Panc1 (cell line): ENCODE results near the gene TBCD. TPM values are rescaled to one million over a fixed set of nuclear protein-coding genes. Genes with fewer than 3 reads are reported as not detected.

ENCODE experiments used
- ATAC-seq: fragments of 200-7000 bp; cut with Tn5 transposase; 2 replicates; pipeline ENCODE4 v1.9.1; 2020; ENCODE audit warnings: mild to moderate bottlenecking, moderate library complexity
- BruUV-seq: library from RNA; stranded (reverse); fragments of 400-500 nt; replicated peaks from 2 replicates; lab custom pipeline; 2021; lab: Mats Ljungman, UMichigan
- CTCF ChIA-PET: fragments of 300-600 bp; sonication (Branson Sonifier 250); formaldehyde crosslinking; loops from one replicate; lab custom pipeline; 2022; ENCODE audit warnings: antibody characterized with exemption; lab: Charles Lee
- POLR2A ChIA-PET: fragments of 300-600 bp; sonication (Branson Sonifier 250); formaldehyde crosslinking; loops from one replicate; lab custom pipeline; 2022; ENCODE audit warnings: antibody characterized with exemption; lab: Charles Lee
- DNase-seq: peaks from one replicate; pipeline ENCODE4 v3.0.0-alpha.2; 2010; ENCODE audit warnings: low read depth, low spot score
- H3K27ac ChIP-seq: 2 replicates; pipeline ENCODE4 v1.5.1; 2011; ENCODE audit warnings: mild to moderate bottlenecking, low read length, inconsistent platforms
- H3K27me3 ChIP-seq: fragments of 200-500 bp; sonication (Bioruptor generic); 2 replicates; pipeline ENCODE4 v1.6.0; 2014; ENCODE audit warnings: low read length, inconsistent platforms; ENCODE audit not compliant: control insufficient read depth, insufficient read depth
- H3K36me3 ChIP-seq: fragments of 200-500 bp; sonication (Bioruptor generic); 2 replicates; pipeline ENCODE4 v1.5.1; 2014; ENCODE audit warnings: inconsistent platforms, mild to moderate bottlenecking, low read length, moderate library complexity; ENCODE audit not compliant: control insufficient read depth, insufficient read depth
- H3K4me1 ChIP-seq: 2 replicates; pipeline ENCODE4 v1.5.1; 2011; ENCODE audit warnings: inconsistent platforms, mild to moderate bottlenecking, low read length, moderate library complexity; ENCODE audit not compliant: control insufficient read depth, insufficient read depth
- H3K4me3 ChIP-seq, 2 experiments: 2 replicates each; pipeline ENCODE4 v1.5.1; 2011 to 2012; ENCODE audit warnings: low read depth in 2 of 2, low read length in 2 of 2, mild to moderate bottlenecking in 2 of 2, inconsistent platforms in 1 of 2, moderate library complexity in 1 of 2
- H3K9me3 ChIP-seq: fragments of 200-500 bp; sonication (Bioruptor generic); 2 replicates; pipeline ENCODE4 v1.5.1; 2014; ENCODE audit warnings: low read depth, mild to moderate bottlenecking, inconsistent platforms, low read length, moderate library complexity; ENCODE audit not compliant: control insufficient read depth, insufficient read depth
- CTCF ChIP-seq: fragments of 450-650 bp; IDR thresholded peaks from 2 replicates; pipeline ENCODE4 v1.5.1; 2017; ENCODE audit warnings: mild to moderate bottlenecking
- POLR2AphosphoS5 ChIP-seq: IDR thresholded peaks from 2 replicates; pipeline ENCODE4 v1.6.1; 2012; ENCODE audit warnings: mild to moderate bottlenecking, low read depth, low read length, moderate library complexity
- REST ChIP-seq, 2 experiments: IDR thresholded peaks; 2 replicates each; pipeline ENCODE4 v1.6.1; 2011 to 2012; ENCODE audit warnings: low read depth in 2 of 2, control low read depth in 1 of 2, low read length in 1 of 2, mild to moderate bottlenecking in 1 of 2, moderate library complexity in 1 of 2; ENCODE audit not compliant: insufficient read depth in 1 of 2
- SIN3A ChIP-seq: IDR thresholded peaks from 2 replicates; pipeline ENCODE4 v1.6.1; 2012; ENCODE audit warnings: low read depth, mild to moderate bottlenecking, low read length, moderate library complexity, borderline replicate concordance; ENCODE audit not compliant: insufficient read depth
- TCF7L2 ChIP-seq: IDR thresholded peaks from 2 replicates; pipeline ENCODE4 v1.6.1; 2011; ENCODE audit warnings: mild to moderate bottlenecking, low read depth, low read length, inconsistent platforms
- in situ Hi-C: cut with HindIII; loops from 2 replicates; pipeline ENCODE4 v1.10.0; 2016; ENCODE audit warnings: low sequenced_read_pairs, low pct_unique_long_range_greater_than_20kb
- intact Hi-C: fragments of 100-400 bp; cut with micrococcal nuclease; formaldehyde crosslinking; loops from one replicate; pipeline ENCODE4 v1.10.0; 2022; ENCODE audit not compliant: unreplicated experiment
- total RNA-seq: library from RNA; stranded (reverse); gene quantifications from one replicate; pipeline ENCODE4 v1.2.1, GENCODE V29; 2021; ENCODE audit not compliant: unreplicated experiment

TBCD gene
- total RNA-seq, 1 experiment from 2014 or later: 186 TPM

- H3K4me1 ChIP-seq: no peaks in the 10 kb centered on the region
- DNase-seq (no peak), ATAC-seq (no peak)
- ChIA-PET POLR2A (interaction anchor here (0.6 to 0.7 kb wide), 2 partner anchors 35 to 281 kb away, joined by 5 to 14 read pairs; no protein-coding TSS in a partner anchor), CTCF (no interaction called here)
- in situ Hi-C loops: no loop called here
- H3K4me3 ChIP-seq: no peak overlapping the region
- intact Hi-C loops: no loop called here
- H3K9me3 ChIP-seq: no peaks in the 10 kb centered on the region
- TF ChIP-seq CTCF (no peak), POLR2AphosphoS5 (no peak), REST (IDR thresholded peaks at IDR 0.05; ENCODE audit: insufficient read depth in 1 of 2, low read depth in 2 of 2, low read length in 1 of 2) (no peak), SIN3A (no peak), TCF7L2 (no peak)
- BruUV-seq: no TSS peak
- H3K27ac ChIP-seq: no peak overlapping the region
- H3K27me3 ChIP-seq: no peaks in the 10 kb centered on the region
- peaks cover 7% of the 10 kb centered on the region; the same call in 1 of the 2 replicates for H3K36me3 ChIP-seq
These were observed 51.3 kb downstream of the TBCD start for GRCh38 chr17:82803185-82803584.

GRCh38 chr17:82803606-82804005 lies 51.7 kb downstream of the TBCD start:
- ChIA-PET CTCF (no interaction called here), POLR2A (interaction anchor here (0.6 to 0.7 kb wide), 2 partner anchors 35 to 280 kb away, joined by 5 to 14 read pairs; no protein-coding TSS in a partner anchor)
- H3K4me1 ChIP-seq: no peaks in the 10 kb centered on the region
- TF ChIP-seq CTCF: no peak
- TF ChIP-seq TCF7L2: no peak
- H3K4me3 ChIP-seq: no peak overlapping the region
- H3K36me3 ChIP-seq: peaks cover 7% of the 10 kb centered on the region; the same call in 1 of the 2 replicates
- no peak overlapping the region for H3K27ac ChIP-seq
- in situ Hi-C loops: no loop called here
- no peaks in the 10 kb centered on the region for H3K9me3 ChIP-seq
- DNase-seq (no peak), ATAC-seq (no peak)
- H3K27me3 ChIP-seq: no peaks in the 10 kb centered on the region
- intact Hi-C loops: no loop called here
- no TSS peak for BruUV-seq
